GM12873 (cell line): ENCODE data around the gene GAMT.

Source experiments
- TF ChIP-seq, protein P1 (sequence below): IDR thresholded peaks from 2 replicates; pipeline ENCODE4 v1.5.1; 2012; ENCODE audit warnings: low read depth, mild to moderate bottlenecking, moderate library complexity, low read length, control low read depth; ENCODE audit not compliant: insufficient read depth; ENCODE audit errors: missing control alignments

The GAMT gene

DNA sequence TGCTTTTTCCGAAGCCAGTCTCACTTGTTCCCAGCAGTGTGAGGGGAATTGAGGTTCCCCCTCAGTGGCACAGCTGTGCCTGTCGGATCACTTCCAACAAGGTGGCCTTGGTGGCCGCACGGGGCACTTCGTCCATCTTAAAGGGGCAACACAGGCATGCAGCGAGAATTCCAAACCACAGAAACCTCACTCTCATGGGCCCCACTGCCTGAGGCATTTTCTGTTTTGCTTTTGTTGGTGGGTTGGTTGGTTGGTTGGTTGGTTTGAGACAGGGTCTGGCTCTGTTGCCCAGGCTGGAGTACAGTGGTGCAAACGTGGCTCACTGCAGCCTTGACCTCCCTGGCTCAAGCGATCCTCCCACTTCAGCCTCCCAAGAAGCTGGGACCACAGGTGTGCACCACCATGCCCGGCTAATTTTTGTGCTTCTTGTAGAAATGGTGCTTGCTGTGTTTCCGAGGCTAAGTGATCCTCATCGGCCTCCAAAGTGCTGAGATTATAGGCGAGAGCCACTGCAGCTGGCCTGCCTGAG lies 21.3 kb downstream of the GAMT start:
- TF ChIP-seq, protein P1, sequence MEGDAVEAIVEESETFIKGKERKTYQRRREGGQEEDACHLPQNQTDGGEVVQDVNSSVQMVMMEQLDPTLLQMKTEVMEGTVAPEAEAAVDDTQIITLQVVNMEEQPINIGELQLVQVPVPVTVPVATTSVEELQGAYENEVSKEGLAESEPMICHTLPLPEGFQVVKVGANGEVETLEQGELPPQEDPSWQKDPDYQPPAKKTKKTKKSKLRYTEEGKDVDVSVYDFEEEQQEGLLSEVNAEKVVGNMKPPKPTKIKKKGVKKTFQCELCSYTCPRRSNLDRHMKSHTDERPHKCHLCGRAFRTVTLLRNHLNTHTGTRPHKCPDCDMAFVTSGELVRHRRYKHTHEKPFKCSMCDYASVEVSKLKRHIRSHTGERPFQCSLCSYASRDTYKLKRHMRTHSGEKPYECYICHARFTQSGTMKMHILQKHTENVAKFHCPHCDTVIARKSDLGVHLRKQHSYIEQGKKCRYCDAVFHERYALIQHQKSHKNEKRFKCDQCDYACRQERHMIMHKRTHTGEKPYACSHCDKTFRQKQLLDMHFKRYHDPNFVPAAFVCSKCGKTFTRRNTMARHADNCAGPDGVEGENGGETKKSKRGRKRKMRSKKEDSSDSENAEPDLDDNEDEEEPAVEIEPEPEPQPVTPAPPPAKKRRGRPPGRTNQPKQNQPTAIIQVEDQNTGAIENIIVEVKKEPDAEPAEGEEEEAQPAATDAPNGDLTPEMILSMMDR, result no peak

DNA sequence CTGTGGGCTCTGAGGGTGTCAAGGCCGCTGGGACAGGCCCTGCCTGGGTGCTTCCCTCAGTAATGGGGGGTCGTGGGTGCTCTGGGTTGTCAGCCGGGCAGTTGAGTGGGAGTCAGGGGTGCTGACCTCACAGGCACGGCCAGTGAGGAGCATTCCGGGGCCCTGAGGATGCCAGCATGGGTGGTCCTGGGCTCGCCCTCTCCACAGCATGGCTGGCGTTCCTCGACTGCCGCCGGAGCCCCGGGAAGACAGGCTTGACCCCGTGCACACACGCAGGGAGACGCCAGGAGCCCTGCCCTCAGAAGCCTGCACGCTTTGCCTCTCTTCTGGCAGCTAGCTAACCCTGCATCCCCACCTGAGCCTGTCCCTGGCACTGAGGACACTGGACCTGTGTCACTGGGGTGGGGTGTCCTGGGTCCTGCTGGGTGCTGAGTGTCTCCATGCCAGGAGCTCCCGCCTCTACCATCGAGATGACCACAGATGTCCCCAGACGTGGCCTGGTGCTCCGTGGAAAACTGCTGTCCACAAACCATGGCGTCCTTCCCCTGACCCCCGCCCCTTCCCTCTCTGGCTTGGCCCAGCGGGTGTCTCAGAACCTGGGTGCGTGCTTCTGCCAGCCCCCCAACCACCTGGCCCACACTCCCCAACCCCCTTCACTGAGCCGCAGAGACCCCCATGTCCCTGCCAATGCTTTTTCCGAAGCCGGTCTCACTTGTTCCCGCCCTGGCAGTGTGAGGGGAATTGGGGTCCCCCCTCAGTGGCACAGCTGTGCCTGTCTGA lies 22.0 kb downstream of the GAMT start:
- TF ChIP-seq, protein P1, result no peak

DNA sequence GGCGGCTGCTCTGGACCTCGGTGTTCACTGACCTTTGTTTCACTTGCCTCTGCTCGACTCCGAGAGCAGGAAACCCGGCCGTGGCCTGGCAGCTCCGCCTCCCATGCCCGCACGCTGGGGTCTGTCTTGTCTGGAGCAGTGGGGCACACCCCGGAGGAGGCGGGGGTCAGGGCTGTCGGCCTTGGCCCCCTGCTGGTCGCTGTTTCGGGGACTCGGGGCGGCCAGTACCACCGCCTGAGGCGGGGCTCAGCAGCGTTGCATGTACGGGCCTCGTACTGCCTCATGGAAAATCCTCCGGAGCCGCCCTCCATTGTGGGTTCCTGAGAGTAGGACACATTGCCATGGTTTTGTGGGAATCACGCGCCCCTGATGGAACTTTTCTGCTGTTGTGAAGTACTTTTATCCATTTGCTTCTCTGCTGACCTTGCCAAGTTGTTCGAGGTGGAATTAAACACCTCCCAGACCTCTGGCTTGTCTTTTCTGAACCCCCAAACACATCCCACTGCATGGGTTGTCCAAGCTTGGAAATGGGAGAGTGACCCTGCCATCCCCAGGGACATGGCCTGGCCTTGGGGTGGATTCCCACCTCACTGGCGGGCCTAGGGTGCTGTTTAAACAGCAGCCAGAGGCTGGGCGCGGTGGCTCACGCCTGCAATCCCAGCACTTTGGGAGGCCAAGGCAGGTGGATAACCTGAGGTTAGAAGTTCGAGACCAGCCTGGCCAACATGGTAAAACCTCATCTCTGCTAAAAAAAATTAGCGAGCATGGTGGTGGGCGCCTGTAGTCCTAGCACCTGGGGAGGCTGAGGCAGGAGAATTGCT lies 23.2 kb downstream of the GAMT start:
- TF ChIP-seq, protein P1, result peak; percentile 16

DNA sequence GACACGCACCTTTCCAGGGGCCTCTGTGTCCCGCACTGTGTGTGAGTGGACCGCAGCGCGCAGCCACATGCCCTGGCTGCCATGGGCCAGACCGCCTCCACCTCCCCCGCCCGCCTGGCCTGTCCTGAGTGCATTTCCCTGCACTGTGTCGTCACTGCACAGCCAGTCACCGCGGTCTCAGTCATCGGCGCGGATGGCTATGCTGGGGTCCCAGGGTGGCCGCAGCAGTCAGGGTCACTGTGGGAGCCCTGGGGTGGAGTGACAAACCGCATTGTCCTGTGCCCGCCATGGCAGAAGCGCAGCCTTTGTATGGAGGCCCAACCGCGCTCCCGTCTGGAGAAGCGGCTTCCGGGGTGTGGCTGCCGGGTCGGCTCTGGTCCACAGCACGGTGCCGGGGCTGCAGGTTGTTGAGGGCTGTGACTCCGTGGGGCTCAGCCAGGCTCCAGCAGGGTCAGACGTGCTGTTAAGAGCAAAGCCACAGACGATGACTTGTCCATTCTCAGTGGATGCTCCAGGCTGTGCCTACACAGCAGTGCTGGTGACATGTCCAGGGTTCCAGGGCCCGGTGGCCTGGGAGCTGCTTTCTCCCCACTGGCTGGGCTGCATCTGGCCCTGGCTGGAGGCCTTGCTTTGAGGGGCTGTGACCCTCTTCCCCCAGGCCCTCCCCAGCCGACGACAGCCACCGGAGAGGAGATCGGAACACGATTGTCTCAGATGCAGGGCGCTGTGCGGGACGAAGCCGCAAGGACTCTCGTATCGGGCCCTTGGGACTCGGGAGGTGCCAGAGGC lies 24.0 kb downstream of the GAMT start:
- TF ChIP-seq, protein P1, result no peak

DNA sequence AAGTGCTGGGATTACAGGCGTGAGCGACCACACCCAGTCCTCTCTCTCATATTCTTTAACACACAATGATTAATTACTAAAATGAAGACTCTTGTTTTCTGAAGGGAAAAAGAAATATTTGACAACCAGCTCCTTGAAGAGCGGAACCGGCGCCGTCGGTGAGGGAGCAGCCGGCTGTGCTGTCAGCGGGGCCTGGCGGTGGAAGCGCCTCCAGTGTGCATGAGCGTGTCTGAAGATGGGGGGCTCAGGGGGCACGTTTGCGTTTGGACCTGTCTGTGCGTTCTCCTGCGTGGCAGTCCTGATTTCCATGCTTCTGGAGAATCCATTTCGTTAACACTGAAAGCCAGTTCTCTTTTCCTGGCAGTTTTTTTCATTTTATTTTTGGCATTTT lies 24.9 kb downstream of the GAMT start:
- TF ChIP-seq, protein P1, result no peak

DNA sequence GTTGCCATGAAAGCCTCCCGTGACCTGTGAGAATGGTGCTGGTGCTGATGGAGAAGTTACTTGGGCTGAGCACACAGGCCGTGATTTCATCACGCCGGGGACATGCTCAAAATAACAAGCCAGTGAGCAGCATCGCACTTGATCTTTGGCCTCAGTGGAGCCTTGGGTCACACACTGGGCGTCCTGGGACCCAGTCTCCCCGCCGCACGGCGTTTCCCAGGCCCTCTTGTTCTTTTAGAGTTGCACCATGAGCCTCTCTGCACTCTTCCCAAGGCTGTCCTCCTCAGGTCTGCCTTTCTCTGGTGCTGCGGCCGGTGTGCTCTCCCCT lies 27.1 kb downstream of the GAMT start:
- TF ChIP-seq, protein P1, result no peak

DNA sequence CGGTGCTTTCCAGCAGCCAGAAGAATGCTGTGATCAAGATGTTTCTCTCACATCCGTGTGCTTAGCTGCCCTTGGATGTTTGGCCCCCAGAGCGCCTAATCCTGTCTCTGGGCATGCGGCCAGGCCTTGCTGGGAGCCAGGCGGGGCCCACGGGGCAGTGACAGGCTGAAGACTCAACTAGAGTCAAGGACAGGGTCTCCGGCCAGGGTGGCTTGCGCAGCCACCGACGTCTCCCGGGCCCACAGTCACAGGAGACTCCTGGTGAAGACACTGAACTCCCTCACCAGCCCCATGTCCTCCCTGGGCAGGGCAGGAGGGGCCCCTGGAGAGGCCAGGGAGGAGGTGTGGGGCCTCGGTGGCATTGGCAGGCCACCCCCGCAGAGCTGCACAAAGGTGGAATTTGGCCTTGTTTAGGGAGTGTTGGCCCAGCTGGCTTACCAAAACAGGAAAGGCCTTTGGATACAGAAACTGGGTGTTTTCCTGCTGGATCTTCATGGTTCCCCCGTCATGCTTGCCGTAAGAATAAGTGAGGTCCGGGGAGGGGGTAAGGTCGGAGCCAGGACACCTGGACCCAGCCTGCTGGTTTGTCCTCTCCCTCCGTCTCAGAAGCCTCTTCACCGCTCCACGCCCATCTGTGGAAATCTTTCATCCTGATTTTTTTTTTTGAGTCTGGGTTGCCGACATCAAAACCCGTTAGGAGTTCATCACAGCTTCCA lies 27.6 kb downstream of the GAMT start:
- TF ChIP-seq, protein P1, result no peak
